OCI-LY1 (cell line): ENCODE results near the gene PLEKHH2.

Source experiments
- H2AFZ ChIP-seq: fragments of 200-600 bp; sonication (generic), shearing (Covaris generic); 2 replicates; pipeline ENCODE4 v1.6.0; 2014; ENCODE audit warnings: antibody characterized with exemption, mild to moderate bottlenecking, low read length
- H3F3A ChIP-seq: fragments of 200-600 bp; sonication (generic), shearing (Covaris generic); 2 replicates; pipeline ENCODE4 v1.6.0; 2014; ENCODE audit warnings: mild to moderate bottlenecking, antibody characterized with exemption, low read length, moderate library complexity; ENCODE audit not compliant: insufficient read depth
- H3K27ac ChIP-seq: fragments of 200-600 bp; sonication (generic); 2 replicates; pipeline ENCODE4 v1.5.1; 2014; ENCODE audit warnings: low read length, mixed run types, mild to moderate bottlenecking, low read depth; ENCODE audit not compliant: poor library complexity, severe bottlenecking
- H3K27me3 ChIP-seq: fragments of 200-600 bp; sonication (generic); 2 replicates; pipeline ENCODE4 v1.6.0; 2014; ENCODE audit warnings: antibody characterized with exemption, mild to moderate bottlenecking, low read length, moderate library complexity; ENCODE audit not compliant: insufficient read depth
- H3K36me3 ChIP-seq: fragments of 200-600 bp; sonication (generic); 2 replicates; pipeline ENCODE4 v1.6.1; 2014; ENCODE audit warnings: mild to moderate bottlenecking, antibody characterized with exemption, low read length, moderate library complexity, mixed read lengths; ENCODE audit not compliant: insufficient read depth
- H3K4me1 ChIP-seq: fragments of 200-600 bp; sonication (generic); 2 replicates; pipeline ENCODE4 v1.5.1; 2014; ENCODE audit warnings: mild to moderate bottlenecking, low read length, moderate library complexity; ENCODE audit not compliant: insufficient read depth, severe bottlenecking
- H3K4me2 ChIP-seq: fragments of 200-600 bp; sonication (generic), shearing (Covaris generic); 2 replicates; pipeline ENCODE4 v1.6.1; 2014; ENCODE audit warnings: low read length
- H3K4me3 ChIP-seq: fragments of 200-600 bp; sonication (generic); 2 replicates; pipeline ENCODE4 v1.5.1; 2014; ENCODE audit warnings: low read length, low read depth, mild to moderate bottlenecking, mixed read lengths; ENCODE audit not compliant: poor library complexity, severe bottlenecking
- H3K79me2 ChIP-seq: fragments of 200-600 bp; shearing (Covaris generic); 2 replicates; pipeline ENCODE4 v1.6.1; 2016; ENCODE audit warnings: mixed run types, low read length, mixed read lengths; ENCODE audit not compliant: insufficient read depth
- H3K9ac ChIP-seq: fragments of 200-600 bp; sonication (generic), shearing (Covaris generic); 2 replicates; pipeline ENCODE4 v1.6.1; 2014; ENCODE audit warnings: mild to moderate bottlenecking, low read length, mixed read lengths
- H3K9me2 ChIP-seq: fragments of 200-600 bp; sonication (generic), shearing (Covaris generic); 2 replicates; pipeline ENCODE4 v1.6.1; 2014; ENCODE audit warnings: low read depth, mild to moderate bottlenecking, low read length, mixed read lengths
- H3K9me3 ChIP-seq: fragments of 200-600 bp; shearing (Covaris generic); 2 replicates; pipeline ENCODE4 v1.6.1; 2014; ENCODE audit warnings: low read length, mixed read lengths
- H4K20me1 ChIP-seq: fragments of 200-600 bp; sonication (generic), shearing (Covaris generic); 2 replicates; pipeline ENCODE4 v1.6.0; 2016; ENCODE audit warnings: mild to moderate bottlenecking, low read length; ENCODE audit not compliant: insufficient read depth
- EZH2 ChIP-seq: fragments of 200-600 bp; sonication (generic), shearing (Covaris generic); IDR thresholded peaks from 2 replicates; pipeline ENCODE4 v1.8.0; 2017; ENCODE audit warnings: borderline replicate concordance, mixed run types, mild to moderate bottlenecking, antibody characterized with exemption, low read length, moderate library complexity, mixed read lengths
- TF ChIP-seq, protein P1 (sequence below): fragments of 200-600 bp; sonication (generic), shearing (Covaris generic); IDR thresholded peaks from 2 replicates; pipeline ENCODE4 v1.5.1; 2017; ENCODE audit warnings: mild to moderate bottlenecking, antibody characterized with exemption, low read length, moderate library complexity, mixed read lengths

Gene PLEKHH2

GRCh38 chr2:43778233-43778632 lies 141.2 kb downstream of the PLEKHH2 start:
- Histone ChIP-seq H2AFZ (no peak overlapping the region), H3K9me3 (no peaks in the 10 kb centered on the region), H4K20me1 (no peaks in the 10 kb centered on the region), H3K27ac (no peak overlapping the region), H3K4me2 (no peak overlapping the region), H3K9ac (no peak overlapping the region), H3K4me1 (peaks cover 7% of the 10 kb centered on the region), H3K36me3 (no peaks in the 10 kb centered on the region), H3K4me3 (no peak overlapping the region), H3F3A (no peaks in the 10 kb centered on the region), H3K27me3 (no peaks in the 10 kb centered on the region), H3K9me2 (no peaks in the 10 kb centered on the region), H3K79me2 (no peaks in the 10 kb centered on the region)
- TF ChIP-seq EZH2, result no peak
- TF ChIP-seq, protein P1, sequence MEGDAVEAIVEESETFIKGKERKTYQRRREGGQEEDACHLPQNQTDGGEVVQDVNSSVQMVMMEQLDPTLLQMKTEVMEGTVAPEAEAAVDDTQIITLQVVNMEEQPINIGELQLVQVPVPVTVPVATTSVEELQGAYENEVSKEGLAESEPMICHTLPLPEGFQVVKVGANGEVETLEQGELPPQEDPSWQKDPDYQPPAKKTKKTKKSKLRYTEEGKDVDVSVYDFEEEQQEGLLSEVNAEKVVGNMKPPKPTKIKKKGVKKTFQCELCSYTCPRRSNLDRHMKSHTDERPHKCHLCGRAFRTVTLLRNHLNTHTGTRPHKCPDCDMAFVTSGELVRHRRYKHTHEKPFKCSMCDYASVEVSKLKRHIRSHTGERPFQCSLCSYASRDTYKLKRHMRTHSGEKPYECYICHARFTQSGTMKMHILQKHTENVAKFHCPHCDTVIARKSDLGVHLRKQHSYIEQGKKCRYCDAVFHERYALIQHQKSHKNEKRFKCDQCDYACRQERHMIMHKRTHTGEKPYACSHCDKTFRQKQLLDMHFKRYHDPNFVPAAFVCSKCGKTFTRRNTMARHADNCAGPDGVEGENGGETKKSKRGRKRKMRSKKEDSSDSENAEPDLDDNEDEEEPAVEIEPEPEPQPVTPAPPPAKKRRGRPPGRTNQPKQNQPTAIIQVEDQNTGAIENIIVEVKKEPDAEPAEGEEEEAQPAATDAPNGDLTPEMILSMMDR, result no peak

- Histone ChIP-seq H3K4me3 (no peak overlapping the region), H3K4me2 (no peak overlapping the region), H3K36me3 (no peaks in the 10 kb centered on the region), H3K79me2 (no peaks in the 10 kb centered on the region), H3F3A (no peaks in the 10 kb centered on the region), H3K9ac (no peak overlapping the region), H3K9me2 (no peaks in the 10 kb centered on the region), H3K4me1 (no peaks in the 10 kb centered on the region), H2AFZ (no peak overlapping the region), H4K20me1 (no peaks in the 10 kb centered on the region), H3K9me3 (no peaks in the 10 kb centered on the region), H3K27ac (no peak overlapping the region), H3K27me3 (no peaks in the 10 kb centered on the region)
- TF ChIP-seq EZH2, result no peak
- TF ChIP-seq, protein P1, result no peak
Measured at GRCh38 chr2:43787895-43788294, 150.8 kb downstream of the PLEKHH2 start.

DNA sequence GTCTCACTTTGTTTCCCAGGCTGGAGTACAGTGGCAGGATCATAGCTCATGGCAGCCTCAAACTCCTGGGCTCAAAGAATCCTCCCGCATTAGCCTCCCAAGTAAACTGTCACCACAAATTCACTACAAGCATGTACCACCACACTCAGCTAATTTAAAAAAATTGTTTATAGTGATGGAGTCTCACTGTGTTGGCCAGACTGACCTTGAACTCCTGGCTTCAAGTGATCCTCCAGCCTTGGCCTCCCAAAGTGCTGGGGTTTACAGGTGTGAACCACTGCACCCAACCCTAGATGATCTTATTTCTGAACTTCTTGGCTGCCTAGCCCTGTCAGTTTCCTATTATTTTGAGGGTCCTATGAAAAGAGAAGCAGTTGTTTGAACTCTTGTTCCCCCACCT lies 151.6 kb downstream of the PLEKHH2 start:
- no peaks in the 10 kb centered on the region for H3K27me3 ChIP-seq
- H3K36me3 ChIP-seq, result no peaks in the 10 kb centered on the region
- no peaks in the 10 kb centered on the region for H4K20me1 ChIP-seq
- no peaks in the 10 kb centered on the region for H3K79me2 ChIP-seq
- H2AFZ ChIP-seq, result no peak overlapping the region
- H3K27ac ChIP-seq, result no peak overlapping the region
- H3K9ac ChIP-seq, result no peak overlapping the region
- no peaks in the 10 kb centered on the region for H3K9me3 ChIP-seq
- H3K4me3 ChIP-seq, result no peak overlapping the region
- no peaks in the 10 kb centered on the region for H3K9me2 ChIP-seq
- H3K4me1 ChIP-seq, result no peaks in the 10 kb centered on the region
- no peaks in the 10 kb centered on the region for H3F3A ChIP-seq
- TF ChIP-seq, protein P1, result no peak
- TF ChIP-seq EZH2, result no peak
- no peak overlapping the region for H3K4me2 ChIP-seq
